Neural crest cell (in vitro differentiated cells): Measurements from ENCODE around the gene NDUFS7. TPM values are rescaled to one million over a fixed set of nuclear protein-coding genes. Genes with fewer than 3 reads are reported as not detected.

Experiments used
- DNase-seq: peaks from one replicate; pipeline ENCODE4 v3.0.0; 2021; ENCODE audit warnings: low read depth, mixed read lengths, low spot score
- H3K27ac Mint-ChIP-seq: one replicate; pipeline ENCODE4 v1.8.0; 2021; ENCODE audit warnings: mild to moderate bottlenecking, mixed read lengths; ENCODE audit not compliant: unreplicated experiment
- H3K27me3 Mint-ChIP-seq: 2 replicates; pipeline ENCODE4 v1.8.0; 2021; ENCODE audit warnings: low read depth, mild to moderate bottlenecking, mixed read lengths
- H3K36me3 Mint-ChIP-seq: 2 replicates; pipeline ENCODE4 v1.8.0; 2021; ENCODE audit warnings: low read depth, mild to moderate bottlenecking, mixed read lengths
- H3K4me1 Mint-ChIP-seq: 2 replicates; pipeline ENCODE4 v1.8.0; 2021; ENCODE audit warnings: mixed read lengths
- H3K4me3 Mint-ChIP-seq: one replicate; pipeline ENCODE4 v1.8.0; 2021; ENCODE audit warnings: mild to moderate bottlenecking, mixed read lengths
- H3K9me3 Mint-ChIP-seq: 2 replicates; pipeline ENCODE4 v1.8.0; 2021; ENCODE audit warnings: mixed read lengths
- total RNA-seq: library from RNA; stranded (reverse); gene quantifications from 2 replicates; pipeline ENCODE4 v1.2.1, GENCODE V29; 2021
- TF ChIP-seq, protein P1 (sequence below): fragments of 200-600 bp; sonication (generic); conservative IDR thresholded peaks from 2 replicates; pipeline ENCODE4 v1.5.0; 2021; ENCODE audit warnings: antibody characterized with exemption, mild to moderate bottlenecking

NDUFS7 gene
- total RNA-seq, 1 donor from 2014 or later = 89.7 TPM

DNA sequence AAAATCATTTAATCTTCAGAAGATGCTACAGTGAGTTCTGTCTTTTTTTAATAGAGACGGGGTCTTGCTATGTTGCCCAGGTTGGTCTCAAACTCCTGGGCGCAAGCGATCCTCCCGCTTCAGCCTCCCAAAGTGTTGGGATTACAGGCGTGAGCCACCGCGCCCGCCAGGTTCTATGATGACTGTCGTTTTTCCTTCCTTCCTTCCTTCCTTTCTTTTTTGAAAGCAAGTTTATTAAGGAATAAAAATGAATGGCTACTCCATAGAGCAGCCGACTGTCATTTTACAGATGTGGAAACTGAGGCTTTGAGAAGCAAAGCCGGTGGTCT is 18.1 kb downstream of the NDUFS7 start:
- TF ChIP-seq, protein P1, sequence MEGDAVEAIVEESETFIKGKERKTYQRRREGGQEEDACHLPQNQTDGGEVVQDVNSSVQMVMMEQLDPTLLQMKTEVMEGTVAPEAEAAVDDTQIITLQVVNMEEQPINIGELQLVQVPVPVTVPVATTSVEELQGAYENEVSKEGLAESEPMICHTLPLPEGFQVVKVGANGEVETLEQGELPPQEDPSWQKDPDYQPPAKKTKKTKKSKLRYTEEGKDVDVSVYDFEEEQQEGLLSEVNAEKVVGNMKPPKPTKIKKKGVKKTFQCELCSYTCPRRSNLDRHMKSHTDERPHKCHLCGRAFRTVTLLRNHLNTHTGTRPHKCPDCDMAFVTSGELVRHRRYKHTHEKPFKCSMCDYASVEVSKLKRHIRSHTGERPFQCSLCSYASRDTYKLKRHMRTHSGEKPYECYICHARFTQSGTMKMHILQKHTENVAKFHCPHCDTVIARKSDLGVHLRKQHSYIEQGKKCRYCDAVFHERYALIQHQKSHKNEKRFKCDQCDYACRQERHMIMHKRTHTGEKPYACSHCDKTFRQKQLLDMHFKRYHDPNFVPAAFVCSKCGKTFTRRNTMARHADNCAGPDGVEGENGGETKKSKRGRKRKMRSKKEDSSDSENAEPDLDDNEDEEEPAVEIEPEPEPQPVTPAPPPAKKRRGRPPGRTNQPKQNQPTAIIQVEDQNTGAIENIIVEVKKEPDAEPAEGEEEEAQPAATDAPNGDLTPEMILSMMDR = no peak
- Mint-ChIP-seq H3K27me3 (no peaks in the 10 kb centered on the region), H3K4me1 (peaks cover 5% of the 10 kb centered on the region), H3K36me3 (no peaks in the 10 kb centered on the region), H3K9me3 (no peaks in the 10 kb centered on the region), H3K27ac (no peak overlapping the region), H3K4me3 (peak overlapping the region; percentile 76)
- DNase-seq = no peak

DNA sequence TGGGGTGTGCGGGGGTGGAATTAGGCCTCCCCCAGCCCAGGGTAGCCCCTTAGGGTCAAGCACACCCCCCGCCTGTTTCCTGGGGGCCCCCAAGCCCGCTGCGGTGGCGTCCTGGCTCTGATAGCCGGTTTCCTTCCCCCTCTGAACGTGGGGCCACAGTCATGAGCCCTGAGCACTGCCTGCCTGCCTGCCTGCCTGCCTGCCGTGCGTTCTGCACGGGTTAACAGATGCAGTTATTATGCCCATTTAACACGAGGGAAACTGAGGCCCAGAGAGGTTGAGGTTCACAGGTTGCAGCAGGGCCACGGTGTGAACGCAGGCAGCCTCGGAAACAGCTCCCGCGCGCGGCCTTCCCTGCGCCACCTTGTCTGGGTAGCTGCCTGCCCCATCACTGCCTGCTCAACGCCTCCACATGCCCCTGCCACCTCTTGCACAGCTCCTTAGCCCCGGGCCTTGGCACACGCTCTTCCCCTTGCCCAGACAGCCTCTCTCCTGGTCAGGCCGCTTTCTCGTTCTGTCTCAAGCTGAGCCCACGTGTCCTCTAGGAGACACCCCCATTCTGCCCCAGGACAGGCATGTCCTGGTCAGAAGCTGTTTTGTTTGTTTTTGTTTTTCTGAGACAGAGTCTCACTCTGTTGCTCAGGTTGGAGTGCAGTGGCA is 18.8 kb downstream of the NDUFS7 start:
- TF ChIP-seq, protein P1 = no peak
- no peak for DNase-seq
- no peaks in the 10 kb centered on the region for H3K9me3 Mint-ChIP-seq
- H3K4me3 Mint-ChIP-seq = peak overlapping the region; percentile 53
- H3K36me3 Mint-ChIP-seq = no peaks in the 10 kb centered on the region
- peaks cover 5% of the 10 kb centered on the region for H3K4me1 Mint-ChIP-seq
- H3K27me3 Mint-ChIP-seq = no peaks in the 10 kb centered on the region
- no peak overlapping the region for H3K27ac Mint-ChIP-seq

DNA sequence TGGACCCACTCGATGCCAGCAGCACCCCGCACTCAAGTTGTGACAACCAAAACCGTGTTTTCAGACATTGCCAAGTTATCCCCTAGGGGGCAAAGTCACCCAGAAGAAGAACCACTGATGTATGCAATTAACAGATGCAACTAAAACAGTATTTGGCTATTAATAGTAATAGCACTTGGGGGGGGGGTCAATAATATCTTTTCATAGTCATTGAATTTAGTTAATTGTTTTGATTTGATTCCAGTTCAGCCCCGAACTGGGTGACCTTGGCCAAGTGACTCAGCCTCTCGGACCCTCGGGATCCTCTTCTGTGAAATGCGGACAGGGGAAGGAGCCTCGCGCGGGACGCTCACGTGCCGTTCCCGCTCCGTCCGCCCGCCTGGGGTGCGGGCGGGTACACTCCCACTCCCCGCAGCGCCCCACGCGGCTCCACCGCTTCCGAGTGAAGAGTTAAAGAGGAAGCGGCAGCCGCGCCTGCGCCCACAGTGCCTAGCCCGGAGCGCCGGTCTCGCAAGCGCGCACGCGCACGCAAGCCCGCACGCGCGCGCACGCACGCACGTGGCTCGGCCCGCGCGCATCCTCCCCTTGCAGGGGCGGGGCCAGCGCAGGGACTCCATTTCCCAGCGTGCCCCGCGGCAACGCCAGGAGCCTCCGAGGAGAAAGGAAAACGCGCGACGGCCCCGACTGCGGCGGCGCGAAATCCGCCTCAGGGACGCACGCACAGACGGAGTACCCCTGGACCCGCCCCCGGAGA is 23.2 kb downstream of the NDUFS7 start:
- peaks cover 28% of the 10 kb centered on the region for H3K4me1 Mint-ChIP-seq
- no peaks in the 10 kb centered on the region for H3K9me3 Mint-ChIP-seq
- DNase-seq = peak; percentile 98
- H3K27ac Mint-ChIP-seq = no peak overlapping the region
- TF ChIP-seq, protein P1 = peak; percentile 67
- H3K27me3 Mint-ChIP-seq = no peaks in the 10 kb centered on the region
- H3K36me3 Mint-ChIP-seq = no peaks in the 10 kb centered on the region
- H3K4me3 Mint-ChIP-seq = peak overlapping the region; percentile 78

DNA sequence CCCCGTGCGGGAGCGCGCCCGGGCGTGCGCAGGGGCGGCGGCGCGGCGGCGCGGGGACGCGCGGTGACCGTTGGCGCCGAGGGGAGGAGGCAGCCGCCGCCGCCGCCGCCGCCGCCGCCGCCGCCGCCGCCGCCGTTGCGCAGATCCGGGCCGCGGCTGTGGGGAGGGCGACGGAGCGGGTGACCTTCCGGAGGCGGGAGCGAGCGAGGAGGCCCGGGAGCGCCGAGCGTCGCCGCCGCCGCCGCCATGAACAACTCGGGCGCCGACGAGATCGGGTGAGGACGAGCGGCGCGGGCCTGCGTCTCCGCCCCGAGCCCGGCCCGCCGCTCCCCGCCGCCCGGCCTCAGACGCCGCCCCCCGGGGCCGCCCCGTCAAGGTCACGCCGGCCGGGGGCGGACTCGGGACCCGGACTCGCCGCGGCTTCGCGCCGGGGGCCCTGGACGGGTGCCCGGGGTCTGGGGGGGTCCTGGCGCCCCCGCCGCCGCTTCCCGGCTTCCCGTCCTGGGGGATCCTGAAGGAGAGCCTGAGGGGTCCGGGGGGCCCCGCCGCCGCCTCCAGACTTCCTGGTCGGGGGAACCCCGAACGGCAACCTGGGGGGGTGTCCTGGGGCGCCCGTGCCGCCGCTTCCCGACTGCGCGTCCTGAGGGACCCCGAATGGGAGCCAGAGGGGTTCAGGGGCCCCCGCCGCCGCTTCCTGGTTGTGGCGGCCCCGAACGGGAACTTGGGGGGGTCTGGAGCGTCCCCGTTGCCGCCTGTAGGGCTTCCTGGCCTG is 24.0 kb downstream of the NDUFS7 start, which contains the start of gene DAZAP1:
DAZAP1 (plus strand) TSS at position 59 of the 772 bp plus-strand sequence; CDS start at position 247, 188 bp downstream.
- Mint-ChIP-seq H3K9me3 (no peaks in the 10 kb centered on the region), H3K27me3 (no peaks in the 10 kb centered on the region), H3K4me3 (peak within 1 kb of the TSS; percentile 96), H3K36me3 (no peaks in the 10 kb centered on the region), H3K27ac (no peak within 1 kb of the TSS), H3K4me1 (peaks cover 28% of the 10 kb centered on the region)
- no peak for DNase-seq
- TF ChIP-seq, protein P1 = no peak

DNA sequence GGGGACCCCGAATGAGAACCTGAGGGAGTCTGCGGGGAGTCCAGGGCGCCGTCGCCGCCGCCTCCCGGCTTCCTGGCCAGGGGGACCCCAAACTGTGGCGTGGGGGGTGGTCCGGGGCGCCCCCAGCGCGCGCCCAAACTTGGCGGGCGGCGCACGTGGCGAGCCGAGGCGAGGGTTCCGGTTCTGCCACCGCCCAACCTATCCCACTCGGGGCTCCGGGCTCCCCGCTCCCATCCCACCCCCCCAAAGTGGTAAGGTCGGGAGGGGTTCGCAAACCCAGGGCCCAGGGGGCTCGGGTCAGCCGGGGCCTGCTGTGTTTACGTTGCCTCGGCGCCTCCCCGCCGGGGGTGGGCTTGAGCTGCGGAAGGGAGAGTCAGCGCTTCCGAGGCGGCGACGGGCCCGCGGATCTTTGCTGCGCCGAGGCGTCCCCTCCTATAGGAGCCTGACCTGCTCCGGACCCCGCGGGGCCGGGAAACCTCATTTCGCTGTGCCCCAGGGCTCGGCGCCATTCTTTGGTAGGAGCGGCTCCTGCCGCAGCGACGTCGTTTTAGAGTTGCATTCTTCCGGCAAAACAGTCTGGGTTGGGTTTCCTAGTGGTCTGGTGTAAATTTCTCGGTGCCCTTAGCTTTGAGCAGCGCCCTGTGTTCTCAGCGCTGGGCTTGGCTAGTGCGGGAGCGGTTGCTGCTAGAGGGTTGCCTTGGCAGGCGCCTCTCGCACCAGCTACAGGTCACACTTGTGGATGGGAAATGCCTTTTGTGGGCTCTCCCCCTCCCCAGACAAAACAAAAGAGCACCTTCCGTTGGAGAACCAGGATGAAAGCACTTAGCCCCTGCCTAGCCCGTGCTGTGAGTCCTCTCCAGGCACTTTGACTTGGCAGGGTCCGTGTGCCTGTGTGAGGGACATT is 24.8 kb downstream of the NDUFS7 start:
- Mint-ChIP-seq H3K4me1 (peaks cover 28% of the 10 kb centered on the region), H3K36me3 (no peaks in the 10 kb centered on the region), H3K9me3 (no peaks in the 10 kb centered on the region), H3K27me3 (no peaks in the 10 kb centered on the region), H3K27ac (peak overlapping the region; percentile 87), H3K4me3 (peak overlapping the region; percentile 96)
- DNase-seq = peak; percentile 30
- TF ChIP-seq, protein P1 = no peak
